Stimulated activated CD4-positive, alpha-beta T cell treated with anti-CD3 and anti-CD28 coated beads, TNF-alpha, amount 100 ng/mL, for 48 hours (primary cell): ENCODE data around the gene MINDY4.

Source experiments
- DNase-seq, 3 donors: peaks; one replicate each; pipeline ENCODE4 v3.0.0-alpha.2; 2020; ENCODE audit warnings: low read depth in 3 of 3

The MINDY4 gene

DNA sequence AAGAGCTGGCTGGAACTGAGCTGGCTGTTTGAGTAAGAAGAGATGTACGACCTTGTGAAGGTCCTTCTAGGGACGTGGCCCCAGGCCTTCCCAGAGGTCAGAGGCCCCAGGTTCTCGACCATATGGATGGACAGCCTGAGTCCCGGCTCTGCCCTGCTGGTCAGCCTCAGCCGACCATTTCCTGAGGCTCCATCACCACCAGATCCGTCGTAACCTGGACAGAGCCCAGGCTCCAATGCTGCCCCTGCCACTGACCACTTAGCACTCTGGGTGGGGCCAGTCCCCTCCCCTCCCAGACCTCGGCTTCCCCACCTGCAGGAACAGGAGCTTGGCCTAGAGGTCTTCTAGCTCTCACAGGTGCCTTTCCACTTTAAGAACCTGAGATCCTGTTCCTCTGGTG lies 29.9 kb upstream of the MINDY4 start:
- DNase-seq: no peak

DNA sequence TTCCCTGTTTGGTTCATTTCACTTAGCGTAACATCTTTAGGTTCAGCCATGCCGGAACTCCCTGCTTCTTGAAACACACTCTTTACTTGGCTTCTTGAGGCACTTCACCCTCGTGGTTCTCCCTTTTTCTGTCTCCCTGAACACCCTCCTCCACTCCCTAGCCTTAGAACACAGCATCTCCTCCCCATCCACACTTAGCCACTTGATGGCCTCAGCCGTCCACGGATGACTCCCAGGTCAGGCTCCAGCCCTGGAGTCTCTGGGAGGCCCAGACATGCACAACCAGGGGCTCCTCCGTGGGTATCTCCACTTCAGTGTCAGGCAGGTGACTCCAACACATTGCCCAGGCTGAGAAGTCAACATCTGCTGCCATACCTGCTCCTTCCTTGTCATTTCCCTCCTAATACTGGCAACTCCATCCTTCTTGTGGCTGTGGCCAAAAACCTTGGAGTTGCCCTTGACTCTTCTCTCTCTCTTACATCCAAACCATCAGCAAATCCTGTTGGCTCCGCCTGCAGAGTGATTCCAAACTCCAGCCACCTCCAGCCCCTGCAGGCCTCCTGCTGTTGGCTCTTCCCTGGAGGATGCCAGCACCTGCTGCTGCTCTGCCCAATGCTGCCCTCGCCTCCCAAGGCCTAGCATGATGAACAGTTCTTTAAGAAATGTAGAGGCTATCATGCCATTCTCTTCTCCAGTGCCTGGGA lies 27.7 kb upstream of the MINDY4 start:
- DNase-seq: no peak

DNA sequence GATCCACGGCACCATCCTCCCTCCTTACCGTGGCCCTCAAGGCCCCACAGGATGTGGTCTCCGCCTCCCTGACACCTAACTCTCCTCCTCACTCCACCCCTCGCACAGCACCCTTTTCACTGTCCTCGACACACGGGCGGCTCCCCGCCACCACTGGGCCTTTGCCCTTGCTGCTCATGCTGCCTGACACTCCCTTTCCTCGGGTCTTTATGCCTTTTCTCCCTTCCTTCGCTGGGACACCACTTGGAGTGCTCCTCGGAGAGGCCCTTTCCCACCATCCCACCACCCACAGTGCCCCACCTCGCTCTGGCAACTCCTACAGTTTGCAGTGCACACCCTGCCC lies 27.2 kb upstream of the MINDY4 start:
- DNase-seq: no peak

DNA sequence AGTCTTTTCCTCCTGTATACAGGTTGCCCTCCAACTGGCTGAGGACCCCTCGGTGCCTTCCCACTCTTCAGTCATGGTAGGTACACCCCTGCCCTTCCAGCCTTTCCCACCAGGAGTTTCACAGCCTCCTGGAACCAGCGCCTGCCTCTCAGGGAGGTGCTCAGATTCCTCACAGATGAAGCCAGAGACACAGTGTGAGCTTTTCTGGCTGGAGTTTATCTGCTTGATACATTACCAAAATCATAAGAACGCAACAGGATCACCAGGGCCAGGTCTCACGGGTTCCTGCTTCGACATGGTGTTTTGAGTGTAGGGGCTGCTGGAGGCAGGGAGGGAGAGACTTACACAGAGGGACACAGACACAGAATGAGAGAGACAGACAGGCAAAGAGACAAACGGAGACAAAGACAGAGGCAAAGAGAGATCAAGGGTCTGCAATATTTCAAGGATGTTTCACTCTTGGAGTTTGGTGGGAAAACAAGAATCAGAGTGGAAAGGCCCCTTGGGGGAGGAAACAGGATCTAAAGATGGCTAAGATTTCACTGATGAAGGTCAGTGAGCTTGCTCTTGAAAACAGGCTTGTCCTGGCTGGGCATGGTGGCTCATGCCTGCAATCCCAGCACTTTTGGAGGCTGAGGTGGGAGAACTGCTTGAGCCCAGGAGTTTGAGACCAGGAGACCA lies 25.8 kb upstream of the MINDY4 start:
- no peak for DNase-seq

DNA sequence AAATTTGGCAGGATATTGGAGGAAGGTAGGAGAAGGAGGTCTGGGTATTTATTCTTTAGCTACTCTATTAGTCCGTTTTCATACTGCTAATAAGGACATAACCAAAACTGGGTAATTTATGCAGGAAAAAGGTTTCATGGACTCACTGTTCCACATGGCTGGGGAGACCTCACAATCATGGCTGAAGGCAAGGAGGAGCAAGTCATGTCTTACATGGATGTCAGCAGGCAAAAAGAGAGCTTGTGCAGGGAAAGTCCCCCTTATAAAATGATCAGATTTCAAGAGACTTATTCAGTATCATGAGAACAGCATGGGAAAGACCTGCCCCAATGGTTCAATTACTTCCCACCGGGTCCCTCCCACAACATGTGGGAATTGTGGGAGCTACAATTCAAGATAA lies 21.2 kb upstream of the MINDY4 start:
- DNase-seq: no peak

DNA sequence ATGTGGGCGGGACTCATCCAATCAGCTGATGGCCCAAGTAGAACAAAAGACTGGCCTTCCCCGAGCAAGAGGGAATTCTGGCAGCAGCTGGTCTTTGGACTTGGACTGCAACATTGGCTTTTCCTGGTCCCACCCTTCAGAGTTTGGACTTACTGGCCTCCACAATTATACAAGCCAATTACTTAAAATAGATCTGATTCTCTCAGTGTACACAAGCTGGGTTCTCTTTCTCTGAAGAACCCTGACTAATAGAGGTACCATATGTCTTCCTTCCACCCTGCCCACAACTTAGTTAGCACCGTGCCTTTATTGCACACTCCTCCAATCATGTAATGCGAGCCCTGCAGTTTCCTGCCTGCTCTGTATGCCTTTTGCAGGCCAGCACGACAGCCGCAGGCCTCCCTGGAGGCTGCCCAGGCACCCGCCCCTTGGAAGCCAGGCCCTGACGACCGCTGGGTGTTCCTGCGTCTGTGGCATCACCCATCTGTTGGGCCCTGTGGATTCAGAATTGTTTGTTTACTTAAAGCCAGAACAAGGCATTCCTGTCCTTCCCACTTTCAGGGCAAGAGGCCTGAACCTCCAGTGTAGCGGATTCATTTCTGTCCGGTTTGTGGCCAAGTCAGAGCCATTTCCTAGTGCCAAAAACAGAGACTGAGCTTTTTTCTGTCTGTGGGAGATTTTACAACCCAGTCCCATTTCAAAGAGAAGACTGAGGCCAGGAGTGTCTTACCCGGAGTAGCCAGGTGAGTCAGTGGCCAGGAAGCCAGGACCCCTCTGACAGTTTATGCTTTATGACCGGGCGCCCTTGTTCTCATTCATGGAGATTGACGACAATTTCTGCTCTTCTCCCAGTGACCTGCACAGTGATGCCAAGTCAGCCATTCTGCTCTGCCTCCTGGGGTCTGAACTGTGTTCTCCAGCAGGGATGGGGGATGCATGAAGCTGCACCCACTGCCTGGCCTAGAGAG lies 20.2 kb upstream of the MINDY4 start:
- DNase-seq: no peak

DNA sequence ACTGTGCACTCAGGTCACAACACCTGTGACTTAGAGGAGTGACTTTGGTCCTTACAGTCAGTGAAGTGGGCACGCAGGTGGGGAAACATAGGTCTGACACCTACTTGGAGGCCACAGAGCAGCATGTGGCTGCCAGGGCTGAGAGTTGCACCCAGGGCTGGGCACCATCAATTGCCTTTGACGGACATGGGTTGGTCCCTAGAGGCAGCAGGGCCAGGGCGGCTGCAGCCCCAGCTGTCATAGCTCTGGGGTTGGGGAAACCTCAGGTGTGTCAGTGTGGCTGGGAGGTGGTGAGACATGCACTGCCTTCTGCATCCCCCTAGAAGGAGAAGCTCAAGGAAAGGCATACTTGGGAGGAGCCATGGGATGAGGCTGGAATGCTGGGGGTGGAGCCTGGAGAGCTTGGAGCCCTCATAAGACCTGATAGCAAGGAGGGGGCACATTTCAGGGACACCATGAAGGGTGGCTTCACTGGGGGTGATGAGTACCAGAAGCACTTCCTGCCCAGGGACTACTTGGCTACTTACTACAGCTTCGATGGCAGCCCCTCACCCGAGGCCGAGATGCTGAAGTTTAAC lies 19.4 kb upstream of the MINDY4 start, which contains the start of gene INMT:
TSS of gene INMT (plus strand) at position 440 of the 578 bp plus-strand sequence. CDS start at position 456, 16 bp downstream.
- no peak for DNase-seq

DNA sequence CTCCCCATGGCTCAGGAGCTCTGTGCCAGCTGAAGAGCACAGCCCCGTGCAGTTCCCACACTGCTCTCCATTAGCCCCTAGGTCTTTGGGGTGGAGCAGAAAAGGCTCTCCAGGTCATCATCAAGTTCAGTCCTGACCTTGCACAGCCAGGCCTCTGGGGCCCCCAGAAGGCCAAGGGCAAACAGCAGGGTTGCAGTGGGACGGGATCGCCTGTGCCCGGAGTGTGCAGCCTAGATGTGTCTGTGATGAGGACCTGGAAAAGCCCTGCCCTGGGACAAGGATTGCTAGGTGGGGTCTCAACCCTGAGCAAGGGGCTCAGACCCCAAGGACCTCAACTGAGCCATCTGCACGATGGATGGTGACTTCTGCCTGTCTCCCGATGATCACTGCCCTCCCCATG lies 18.7 kb upstream of the MINDY4 start:
- DNase-seq: no peak

DNA sequence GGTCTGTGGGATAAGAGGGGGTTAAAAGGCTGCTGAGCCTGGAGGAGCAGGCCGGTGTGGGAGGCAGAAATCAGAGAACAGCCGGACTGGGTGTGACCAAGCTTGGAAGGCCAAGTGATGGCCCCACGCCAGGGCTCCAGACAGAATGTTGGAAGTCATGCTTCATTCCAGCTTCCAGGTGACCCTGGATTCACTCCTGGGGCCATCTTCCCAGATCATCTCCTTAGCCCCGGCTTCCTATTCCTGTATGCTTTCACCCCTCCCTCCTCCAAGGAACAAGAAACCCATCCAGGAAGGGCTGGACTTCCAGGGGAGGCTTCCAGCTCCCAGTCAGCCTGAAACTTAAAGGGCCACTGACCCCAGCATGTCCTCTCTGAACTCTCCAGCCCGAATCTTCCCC lies 18.2 kb upstream of the MINDY4 start:
- DNase-seq: no peak

DNA sequence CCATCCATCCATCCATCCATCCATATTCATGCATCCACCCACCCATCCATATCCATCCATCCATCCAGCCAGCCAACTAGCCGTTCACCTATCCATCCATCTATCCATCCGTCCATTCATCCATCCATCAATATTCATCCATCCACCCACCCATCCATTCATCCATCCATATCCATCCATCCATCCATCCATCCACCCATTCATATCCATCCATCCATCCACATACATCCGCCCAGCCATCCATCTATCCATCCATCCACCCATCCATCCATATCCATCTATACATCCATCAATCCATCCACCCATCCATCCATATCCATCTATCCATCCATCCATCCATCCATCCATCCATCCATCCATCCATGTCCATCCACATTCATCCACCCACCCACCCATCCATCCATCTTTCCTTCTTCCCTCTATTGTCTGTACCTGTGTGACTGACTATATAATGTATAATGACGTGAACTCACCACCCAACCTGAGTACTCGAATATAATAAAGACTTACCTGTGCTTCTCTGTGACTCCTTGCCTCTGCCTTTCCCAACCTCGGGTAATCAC lies 16.8 kb upstream of the MINDY4 start:
- no peak for DNase-seq

DNA sequence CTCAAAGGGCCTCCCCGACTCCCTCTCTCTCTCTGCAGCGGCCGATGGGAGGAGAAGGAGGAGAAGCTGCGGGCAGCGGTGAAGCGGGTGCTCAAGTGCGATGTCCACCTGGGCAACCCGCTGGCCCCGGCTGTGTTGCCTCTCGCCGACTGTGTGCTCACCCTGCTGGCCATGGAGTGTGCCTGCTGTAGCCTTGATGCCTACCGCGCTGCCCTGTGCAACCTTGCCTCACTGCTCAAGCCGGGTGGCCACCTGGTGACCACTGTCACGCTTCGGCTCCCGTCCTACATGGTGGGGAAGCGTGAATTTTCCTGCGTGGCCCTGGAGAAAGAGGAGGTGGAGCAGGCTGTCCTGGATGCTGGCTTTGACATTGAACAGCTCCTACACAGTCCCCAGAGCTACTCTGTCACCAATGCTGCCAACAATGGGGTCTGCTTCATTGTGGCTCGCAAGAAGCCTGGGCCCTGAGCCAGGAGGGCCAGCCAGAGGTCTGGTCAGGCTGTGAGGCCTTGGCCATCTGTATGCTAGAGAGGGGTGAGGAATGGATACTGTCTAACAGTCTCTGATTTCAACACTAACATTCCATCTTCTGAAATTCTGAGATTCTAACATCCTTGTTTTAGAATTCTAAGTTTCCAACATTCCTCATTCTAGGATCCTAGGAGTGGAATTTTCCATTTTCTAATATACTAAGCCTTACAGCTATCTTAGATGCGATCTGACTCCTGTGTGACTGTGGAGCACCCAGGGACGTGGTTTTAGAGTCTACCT lies 15.6 kb upstream of the MINDY4 start:
- no peak for DNase-seq

DNA sequence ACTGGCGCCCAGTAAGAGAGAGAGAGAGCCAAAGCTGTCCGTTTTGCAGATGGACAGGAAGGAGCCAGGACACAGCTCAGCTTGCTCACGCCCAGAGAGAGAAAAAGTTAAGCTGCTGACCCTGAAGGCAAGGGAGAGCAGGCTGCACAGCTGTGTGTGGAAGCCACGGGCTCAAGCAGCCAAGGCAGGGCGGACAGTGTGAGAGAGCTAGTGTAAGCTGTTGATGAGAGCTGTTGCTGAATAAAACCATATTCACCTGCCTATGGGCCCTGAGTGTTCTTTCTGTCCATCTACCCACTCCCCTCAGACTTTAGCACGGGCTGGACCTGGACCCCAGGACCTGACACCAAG lies 13.9 kb upstream of the MINDY4 start:
- no peak for DNase-seq

DNA sequence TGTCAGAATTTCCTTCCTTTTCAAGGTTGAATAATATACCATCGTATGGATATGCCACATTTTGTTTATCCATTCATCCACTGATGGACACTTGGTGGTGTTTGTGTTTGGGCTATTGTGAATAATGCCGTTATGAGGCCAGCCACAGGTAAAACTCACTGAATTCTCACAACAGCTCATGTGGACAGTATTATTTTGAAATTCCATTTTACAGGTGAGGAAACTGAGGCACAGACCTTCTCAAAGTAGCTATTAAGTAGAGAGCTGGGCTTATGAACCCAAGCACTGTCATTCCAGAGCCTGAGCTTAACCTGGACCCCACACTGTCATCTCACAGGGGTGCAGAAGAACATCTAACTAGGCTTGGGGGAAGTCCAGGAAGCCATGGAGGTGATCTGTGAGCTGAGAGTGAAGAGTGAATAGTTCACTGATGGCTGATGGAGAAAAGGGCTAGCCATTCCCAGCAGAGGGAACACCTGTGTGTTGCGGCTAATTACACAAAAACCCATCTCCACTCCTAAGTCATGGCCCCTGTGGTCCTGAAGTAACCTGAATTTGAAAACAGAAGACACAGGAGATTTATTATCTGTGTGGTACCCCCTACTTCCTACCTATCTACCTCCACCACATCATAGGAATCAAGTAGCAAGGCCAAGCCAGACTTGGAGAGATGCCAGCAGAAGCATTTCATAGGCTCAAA lies 10.6 kb upstream of the MINDY4 start:
- DNase-seq: no peak

DNA sequence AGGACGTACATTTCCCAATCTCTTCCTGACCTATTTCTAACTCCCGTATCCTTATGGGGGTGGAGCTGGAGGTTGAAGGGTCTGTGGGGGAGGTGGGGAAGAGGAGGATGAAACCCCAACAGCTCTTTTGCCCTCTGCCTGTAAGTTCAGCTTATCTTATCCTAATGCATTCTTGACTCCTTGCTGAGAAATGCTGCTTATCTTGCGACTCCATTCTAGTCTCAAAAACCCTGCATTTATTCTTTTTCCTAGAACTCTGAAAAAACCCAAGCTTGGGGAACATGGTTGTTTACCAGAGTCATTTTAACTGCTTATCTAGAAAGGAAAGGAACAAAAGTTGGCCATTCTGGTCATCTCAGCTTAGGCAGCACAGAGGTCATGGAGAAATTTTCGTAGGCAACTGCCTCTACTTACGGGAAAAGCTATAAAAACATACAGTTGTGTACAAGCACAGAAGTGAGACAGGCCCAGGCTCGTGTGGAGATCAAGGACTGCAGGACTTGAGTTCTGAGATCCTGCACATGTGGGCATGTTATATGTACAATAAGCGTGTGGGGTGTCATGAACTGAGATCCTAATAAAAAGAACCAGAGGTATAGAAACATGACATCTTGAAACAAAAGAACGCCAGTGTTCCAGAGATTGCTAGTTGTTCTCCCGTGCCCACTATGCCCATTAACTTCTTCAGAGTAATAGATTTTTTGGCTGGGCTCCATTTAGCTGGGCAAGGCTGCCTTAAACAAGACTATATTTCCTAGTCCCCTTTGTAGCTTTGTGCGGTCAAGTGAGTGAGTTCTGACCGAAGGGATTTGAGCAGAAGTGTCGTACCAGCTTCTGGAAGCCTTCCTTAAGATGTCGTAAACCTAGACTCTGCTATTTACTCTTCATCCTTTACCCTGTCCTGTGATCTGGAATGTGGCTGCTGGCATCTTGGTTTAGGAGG lies 9.7 kb upstream of the MINDY4 start:
- DNase-seq: no peak

DNA sequence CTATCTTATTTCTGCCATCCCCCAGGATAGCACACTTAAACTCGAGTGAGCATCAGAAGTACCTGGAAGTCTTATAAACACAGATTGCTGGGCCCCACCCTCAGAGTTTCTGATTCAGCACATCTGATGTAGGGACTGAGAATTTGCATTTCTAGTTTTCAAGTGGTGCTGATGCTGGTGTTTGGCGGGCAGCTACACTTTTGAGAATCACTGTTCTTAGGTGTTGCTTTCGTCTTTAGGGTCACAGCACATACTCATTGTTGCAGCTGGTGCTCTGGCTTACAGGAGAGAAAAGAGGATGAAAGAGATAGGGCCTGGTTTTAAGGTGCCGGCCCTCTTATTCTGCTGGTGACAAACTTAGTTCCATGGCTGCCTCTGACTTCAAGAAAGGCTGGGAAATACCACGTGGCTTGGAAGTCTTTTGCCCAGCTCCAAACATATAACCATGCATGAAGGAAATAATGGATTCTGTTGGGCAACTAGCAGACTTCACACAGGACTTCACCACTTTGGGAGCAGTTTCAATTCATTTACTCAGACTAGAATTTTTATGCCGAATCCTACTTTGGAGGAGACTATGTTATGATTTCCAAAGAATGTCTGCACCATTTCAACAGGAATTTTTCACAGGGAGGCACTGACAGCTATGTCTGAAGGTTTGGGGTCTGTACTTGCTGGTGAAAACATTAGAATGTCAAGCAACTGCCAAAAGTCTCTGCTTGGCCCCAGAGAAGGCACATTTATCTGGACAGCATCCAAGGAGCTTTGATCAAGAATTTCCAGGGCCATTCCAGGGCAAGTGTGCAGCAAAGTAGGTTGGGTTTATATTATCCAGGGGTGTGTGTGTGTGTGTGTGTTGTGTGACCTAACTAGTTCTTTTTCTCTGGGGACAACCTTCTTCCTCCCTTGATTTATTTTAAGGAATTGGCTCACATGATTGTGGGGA lies 6.9 kb upstream of the MINDY4 start:
- no peak for DNase-seq

DNA sequence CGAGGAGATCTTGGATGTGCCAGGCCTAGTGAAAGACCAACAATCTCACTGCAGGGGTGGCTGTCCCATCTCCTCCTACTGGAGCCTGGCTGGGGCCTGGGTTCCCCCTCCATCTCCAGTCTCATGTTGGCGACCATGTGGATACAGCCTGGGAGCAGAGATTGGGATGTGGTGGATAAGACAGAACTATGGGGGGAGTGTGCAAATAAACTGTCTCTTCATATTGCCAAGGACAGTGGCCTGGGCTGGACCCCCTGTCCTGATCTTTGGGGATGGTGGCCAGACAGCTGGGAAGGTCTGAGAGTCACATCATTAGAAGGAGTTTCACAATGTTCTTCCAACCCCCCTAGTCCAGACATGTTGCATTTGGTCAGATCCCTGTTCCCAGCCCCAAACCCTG lies 5.8 kb upstream of the MINDY4 start:
- DNase-seq: no peak

DNA sequence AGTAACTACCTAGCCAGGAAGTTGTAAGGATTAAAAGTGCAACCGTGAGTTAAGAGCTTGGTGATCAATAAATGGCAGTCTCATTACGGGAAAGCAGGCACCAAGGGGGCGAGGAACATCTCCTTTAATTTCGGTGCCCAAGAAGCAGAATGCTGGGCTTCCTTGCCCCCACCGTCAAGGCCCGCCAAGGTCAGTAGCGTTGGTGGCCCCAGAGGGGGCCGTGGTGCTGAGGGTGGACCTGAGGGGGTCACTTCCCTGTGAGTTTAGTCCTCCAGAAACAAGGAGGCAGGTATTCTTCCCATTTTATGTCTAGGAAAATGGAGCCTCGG lies 408 bp upstream of the MINDY4 start:
- no peak for DNase-seq

DNA sequence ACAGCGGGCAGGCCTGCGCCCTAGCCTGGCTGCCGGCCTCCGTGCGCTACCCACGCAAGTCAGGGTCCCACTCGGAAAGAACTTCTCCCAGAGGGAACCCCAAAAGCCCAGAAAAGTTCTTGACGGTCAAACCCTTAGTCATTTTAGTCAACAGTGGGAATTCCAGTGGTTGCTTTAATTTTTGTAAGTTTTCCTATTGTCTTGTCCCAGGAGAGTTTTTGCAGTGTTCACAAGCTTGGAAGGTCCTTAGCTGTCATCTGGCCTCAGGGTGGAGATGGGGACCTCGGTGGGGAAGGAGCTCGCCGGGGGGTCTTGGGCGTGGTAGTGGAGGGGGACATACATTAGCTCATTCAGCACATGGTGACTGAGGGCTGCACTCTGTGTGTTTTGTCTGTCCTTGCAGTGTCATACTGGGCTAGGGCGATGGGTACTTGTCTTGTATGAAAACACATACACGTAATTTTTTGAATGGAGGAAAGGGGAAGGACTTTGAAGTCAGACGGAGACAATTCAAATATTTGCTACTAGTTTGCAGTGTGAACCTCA lies 736 bp downstream of the MINDY4 start:
- DNase-seq: no peak
